HK-2 (cell line): ENCODE data around the gene HYLS1.

Experiments used
- DNase-seq: peaks from one replicate; pipeline ENCODE4 v3.0.0-alpha.2; 2018; ENCODE audit not compliant: unreplicated experiment

The HYLS1 gene

GRCh38 chr11:125948278-125949051, 61.0 kb downstream of the HYLS1 start:
- no peak for DNase-seq

- no peak for DNase-seq
These were observed 62.1 kb downstream of the HYLS1 start for GRCh38 chr11:125949271-125950177.

GRCh38 chr11:125950178-125950490, 62.7 kb downstream of the HYLS1 start:
- DNase-seq: no peak
